Liver (tissue), 9 donors: ENCODE results near the gene CCL28. TPM values are rescaled to one million over a fixed set of nuclear protein-coding genes. Genes with fewer than 3 reads are reported as not detected.

Experiments
- DNase-seq: peaks from one replicate; pipeline ENCODE4 v3.0.0-alpha.2; 2017; ENCODE audit warnings: low spot score
- H3K27ac ChIP-seq, 2 donors: one replicate each; pipeline ENCODE4 v1.7.0; 2013; ENCODE audit warnings: inconsistent platforms in 2 of 2, low read length in 2 of 2, control low read depth in 1 of 2, low read depth in 1 of 2, mild to moderate bottlenecking in 1 of 2
- H3K27me3 ChIP-seq, 4 donors: one replicate each; pipeline versions ENCODE4 v1.6.1 to v1.7.0; 2013; ENCODE audit warnings: low read length in 3 of 4, inconsistent platforms in 1 of 4, mild to moderate bottlenecking in 1 of 4, moderate library complexity in 1 of 4; ENCODE audit not compliant: control insufficient read depth in 4 of 4, insufficient read depth in 4 of 4
- H3K36me3 ChIP-seq, 4 donors: one replicate each; pipeline versions ENCODE4 v1.6.1 to v1.7.0; 2013; ENCODE audit warnings: low read length in 3 of 4, mild to moderate bottlenecking in 3 of 4, low read depth in 1 of 4, moderate library complexity in 1 of 4; ENCODE audit not compliant: control insufficient read depth in 4 of 4, insufficient read depth in 3 of 4
- H3K4me1 ChIP-seq, 4 donors: one replicate each; pipeline versions ENCODE4 v1.6.1 to v1.7.0; 2013; ENCODE audit warnings: low read length in 3 of 4, mild to moderate bottlenecking in 3 of 4, moderate library complexity in 1 of 4; ENCODE audit not compliant: control insufficient read depth in 4 of 4, insufficient read depth in 4 of 4
- H3K4me3 ChIP-seq, 3 donors: one replicate each; pipeline versions ENCODE4 v1.6.1 to v1.7.0; 2013; ENCODE audit warnings: low read length in 3 of 3, control low read depth in 1 of 3, low read depth in 1 of 3, mild to moderate bottlenecking in 1 of 3
- H3K9ac ChIP-seq, 2 donors: one replicate each; pipeline ENCODE4 v1.7.0; 2013; ENCODE audit warnings: low read length in 2 of 2, mild to moderate bottlenecking in 2 of 2, moderate library complexity in 2 of 2, control low read depth in 1 of 2, low read depth in 1 of 2
- H3K9me3 ChIP-seq, 4 donors: one replicate each; pipeline versions ENCODE4 v1.6.1 to v1.7.0; 2013; ENCODE audit warnings: low read length in 3 of 4; ENCODE audit not compliant: control insufficient read depth in 4 of 4
- ATF3 ChIP-seq: IDR thresholded peaks from 2 replicates; pipeline ENCODE4 v1.6.1; 2016; ENCODE audit warnings: antibody characterized with exemption
- EGR1 ChIP-seq, 2 donors: IDR thresholded peaks; 2 replicates each; pipeline ENCODE4 v1.6.1; 2016 to 2018; ENCODE audit warnings: antibody characterized with exemption in 2 of 2, low read depth in 2 of 2
- FOXA1 ChIP-seq: IDR thresholded peaks from 2 replicates; pipeline ENCODE4 v1.6.1; 2016; ENCODE audit warnings: antibody characterized with exemption
- FOXA2 ChIP-seq: IDR thresholded peaks from 2 replicates; pipeline ENCODE4 v1.6.1; 2016; ENCODE audit warnings: antibody characterized with exemption
- GABPA ChIP-seq, 2 donors: IDR thresholded peaks in 1 of 2; conservative IDR thresholded peaks in 1 of 2; 2 replicates each; pipeline ENCODE4 v1.6.1; 2016; ENCODE audit warnings: antibody characterized with exemption in 2 of 2, mild to moderate bottlenecking in 1 of 2, moderate library complexity in 1 of 2
- HNF4A ChIP-seq, 2 donors: conservative IDR thresholded peaks; 2 replicates each; pipeline ENCODE4 v1.6.1; 2016; ENCODE audit warnings: antibody characterized with exemption in 2 of 2, mild to moderate bottlenecking in 2 of 2
- HNF4G ChIP-seq: IDR thresholded peaks from 2 replicates; pipeline ENCODE4 v1.6.1; 2016; ENCODE audit warnings: antibody characterized with exemption
- JUND ChIP-seq, 2 donors: IDR thresholded peaks; 2 replicates each; pipeline ENCODE4 v1.6.1; 2016; ENCODE audit warnings: antibody characterized with exemption in 2 of 2
- MAX ChIP-seq: IDR thresholded peaks from 2 replicates; pipeline ENCODE4 v1.6.1; 2016; ENCODE audit warnings: antibody characterized with exemption
- NR2F2 ChIP-seq: IDR thresholded peaks from 2 replicates; pipeline ENCODE4 v1.6.1; 2016; ENCODE audit warnings: antibody characterized with exemption
- RAD21 ChIP-seq, 2 donors: IDR thresholded peaks; 2 replicates each; pipeline ENCODE4 v1.6.1; 2016; ENCODE audit warnings: antibody characterized with exemption in 2 of 2, mild to moderate bottlenecking in 2 of 2
- REST ChIP-seq: IDR thresholded peaks from 2 replicates; pipeline ENCODE4 v1.6.1; 2016; ENCODE audit warnings: antibody characterized with exemption, mild to moderate bottlenecking
- RXRA ChIP-seq, 2 donors: IDR thresholded peaks; 2 replicates each; pipeline ENCODE4 v1.6.1; 2017 to 2018; ENCODE audit warnings: antibody characterized with exemption in 2 of 2, mild to moderate bottlenecking in 1 of 2
- SP1 ChIP-seq: IDR thresholded peaks from 2 replicates; pipeline ENCODE4 v1.6.1; 2018; ENCODE audit warnings: antibody characterized with exemption, mild to moderate bottlenecking
- YY1 ChIP-seq: IDR thresholded peaks from 2 replicates; pipeline ENCODE4 v1.6.1; 2016; ENCODE audit warnings: antibody characterized with exemption, mild to moderate bottlenecking
- ZBTB33 ChIP-seq: IDR thresholded peaks from 2 replicates; pipeline ENCODE4 v1.6.1; 2016; ENCODE audit warnings: antibody characterized with exemption
- WGBS: extraction: QIAGEN DNeasy Blood & Tissue Kit; methylation state at CpG from one replicate; pipeline ENCODE4 v1.1.7; 2013; 5-methylcytosine and 5-hydroxymethylcytosine counted together
- polyA plus RNA-seq, 2 donors: library from polyadenylated mRNA; stranded (reverse) in 1 of 2; unstranded in 1 of 2; fragments of 200-250 nt in 1 of 2; fragments of >200 nt in 1 of 2; fragmentation: Nextera tagmentation in 1 of 2; extraction: Ambion mirVana in 1 of 2; gene quantifications; one replicate each; pipeline versions ENCODE4 v1.2.1 to v1.2.3, GENCODE V29; 2013 to 2015
- total RNA-seq, 2 donors: library from RNA; depleted of rRNA; stranded (reverse); fragments of >200 nt; gene quantifications; one replicate each; pipeline ENCODE4 v1.2.3, GENCODE V29; 2014
- donor health status: healthy.
- donor health status: healthy.
- donor health status: healthy.
- donor health status: healthy.
- donor health status: healthy.

CCL28 gene
- total and polyA plus RNA-seq, 4 donors = 0.37 to 1.2 (median 0.81) TPM

GRCh38 chr5:43369651-43370050 lies 42.5 kb downstream of the CCL28 start:
- Histone ChIP-seq H3K9me3 (no peaks in the 10 kb centered on the region), H3K27ac (no peak overlapping the region), H3K4me1 (no peaks in the 10 kb centered on the region), H3K4me3 (no peak overlapping the region), H3K27me3 (no peaks in the 10 kb centered on the region), H3K9ac (no peak overlapping the region), H3K36me3 (no peaks in the 10 kb centered on the region)
- no peak for DNase-seq
- no peak for TF ChIP-seq REST
- TF ChIP-seq ZBTB33 = no peak
- TF ChIP-seq RXRA (IDR thresholded peaks at IDR 0.05) = no peak
- TF ChIP-seq GABPA (IDR thresholded peaks at IDR 0.05 in 1 of 2, conservative IDR thresholded peaks at IDR 0.05 in 1 of 2) = no peak
- TF ChIP-seq NR2F2 = no peak
- no peak for TF ChIP-seq RAD21 (IDR thresholded peaks at IDR 0.05)
- TF ChIP-seq MAX = no peak
- TF ChIP-seq YY1 = no peak
- TF ChIP-seq HNF4G = no peak
- no peak for TF ChIP-seq ATF3

- Histone ChIP-seq H3K4me1 (no peaks in the 10 kb centered on the region), H3K27ac (no peak overlapping the region), H3K36me3 (no peaks in the 10 kb centered on the region), H3K9me3 (no peaks in the 10 kb centered on the region), H3K9ac (no peak overlapping the region), H3K4me3 (no peak overlapping the region), H3K27me3 (no peaks in the 10 kb centered on the region)
- 82% methylated on average over 3 of the region's 3 CpGs for WGBS
- TF ChIP-seq HNF4A (conservative IDR thresholded peaks at IDR 0.05) (no peak), GABPA (IDR thresholded peaks at IDR 0.05 in 1 of 2, conservative IDR thresholded peaks at IDR 0.05 in 1 of 2) (no peak)
- DNase-seq = no peak
Observed at GRCh38 chr5:43367909-43368669, 44.1 kb downstream of the CCL28 start.

- H3K9me3 ChIP-seq = no peaks in the 10 kb centered on the region
- 94% methylated on average over 3 of the region's 3 CpGs for WGBS
- H3K4me1 ChIP-seq = no peaks in the 10 kb centered on the region
- no peak overlapping the region for H3K4me3 ChIP-seq
- H3K27ac ChIP-seq = no peak overlapping the region
- H3K27me3 ChIP-seq = no peaks in the 10 kb centered on the region
- TF ChIP-seq MAX = no peak
- TF ChIP-seq JUND (IDR thresholded peaks at IDR 0.05) = no peak
- TF ChIP-seq SP1 = no peak
- no peak for TF ChIP-seq FOXA1
- TF ChIP-seq GABPA (IDR thresholded peaks at IDR 0.05 in 1 of 2, conservative IDR thresholded peaks at IDR 0.05 in 1 of 2) = no peak
- TF ChIP-seq HNF4A (conservative IDR thresholded peaks at IDR 0.05) = no peak
- TF ChIP-seq NR2F2 = no peak
- TF ChIP-seq EGR1 (IDR thresholded peaks at IDR 0.05; ENCODE audit: low read depth in 2 of 2) = no peak
- TF ChIP-seq YY1 = no peak
- no peak for TF ChIP-seq FOXA2
- TF ChIP-seq ATF3 = no peak
- TF ChIP-seq RXRA (IDR thresholded peaks at IDR 0.05) = no peak
- no peak for TF ChIP-seq ZBTB33
- no peak for TF ChIP-seq HNF4G
- no peak overlapping the region for H3K9ac ChIP-seq
- no peaks in the 10 kb centered on the region for H3K36me3 ChIP-seq
- no peak for DNase-seq
Observed at GRCh38 chr5:43367453-43367852, 44.7 kb downstream of the CCL28 start.
